Measurements from ENCODE around the gene FIG4.
A peak's percentile ranks its signal among the peaks of the same experiment; 100 is the strongest.
"Not testable (repeated sequence)": the region's sequence is repeated elsewhere in the genome, so short reads cannot be mapped to it uniquely, and the experiment has no call there.

Gene FIG4

GRCh38 chr6:109672175-109672574 is 18.9 kb upstream of the FIG4 start:
- Histone ChIP-seq H3K9ac (ENCODE audit: insufficient read length) (no peak overlapping the region), H3K4me3 (no peak overlapping the region), H3K9me3 (ENCODE audit: low read depth, low read length) (no peaks in the 10 kb centered on the region), H3K36me3 (ENCODE audit: insufficient read depth, low read length) (no peaks in the 10 kb centered on the region), H3K27ac (no peak overlapping the region)
- no peak for DNase-seq (ENCODE audit: low read depth, low spot score)
- no peak for TF ChIP-seq FOXP2 (optimal IDR thresholded peaks at IDR 0.05; ENCODE audit: control extremely low read depth, extremely low read length, insufficient read depth)
- TF ChIP-seq EZH2 (IDR thresholded peaks at IDR 0.05) = no peak

GRCh38 chr6:109672839-109673238 is 18.3 kb upstream of the FIG4 start:
- TF ChIP-seq FOXP2 (optimal IDR thresholded peaks at IDR 0.05; ENCODE audit: control extremely low read depth, extremely low read length, insufficient read depth) (no peak), POLR2AphosphoS5 (IDR thresholded peaks at IDR 0.05; ENCODE audit: borderline replicate concordance, low read depth, low read length) (no peak), EZH2 (IDR thresholded peaks at IDR 0.05) (no peak)
- Histone ChIP-seq H3K4me3 (no peak overlapping the region), H3K9ac (ENCODE audit: insufficient read length) (no peak overlapping the region), H3K9me3 (ENCODE audit: low read depth, low read length) (no peaks in the 10 kb centered on the region), H3K36me3 (ENCODE audit: insufficient read depth, low read length) (no peaks in the 10 kb centered on the region), H3K27ac (no peak overlapping the region)
- DNase-seq (ENCODE audit: low read depth, low spot score) = no peak

GRCh38 chr6:109676724-109677123 is 14.4 kb upstream of the FIG4 start:
- H3K36me3 ChIP-seq (ENCODE audit: insufficient read depth, low read length) = no peaks in the 10 kb centered on the region
- TF ChIP-seq POLR2AphosphoS5 (IDR thresholded peaks at IDR 0.05; ENCODE audit: borderline replicate concordance, low read depth, low read length) = no peak
- no peak for TF ChIP-seq EZH2 (IDR thresholded peaks at IDR 0.05)
- no peak overlapping the region for H3K9ac ChIP-seq (ENCODE audit: insufficient read length)
- no peak overlapping the region for H3K27ac ChIP-seq
- H3K4me3 ChIP-seq = no peak overlapping the region
- no peak for DNase-seq (ENCODE audit: low read depth, low spot score)
- no peaks in the 10 kb centered on the region for H3K9me3 ChIP-seq (ENCODE audit: low read depth, low read length)

- no peak for DNase-seq (ENCODE audit: low read depth, low spot score)
- no peak overlapping the region for H3K9ac ChIP-seq (ENCODE audit: insufficient read length)
- H3K4me3 ChIP-seq = no peak overlapping the region
- H3K27ac ChIP-seq = no peak overlapping the region
- no peaks in the 10 kb centered on the region for H3K36me3 ChIP-seq (ENCODE audit: insufficient read depth, low read length)
- H3K9me3 ChIP-seq (ENCODE audit: low read depth, low read length) = no peaks in the 10 kb centered on the region
- TF ChIP-seq FOXP2 (optimal IDR thresholded peaks at IDR 0.05; ENCODE audit: control extremely low read depth, extremely low read length, insufficient read depth) (no peak), POLR2AphosphoS5 (IDR thresholded peaks at IDR 0.05; ENCODE audit: borderline replicate concordance, low read depth, low read length) (no peak), EZH2 (IDR thresholded peaks at IDR 0.05) (no peak)
Measured at GRCh38 chr6:109678240-109678639, 12.9 kb upstream of the FIG4 start.

- not testable (repeated sequence) for H3K9me3 ChIP-seq (ENCODE audit: low read depth, low read length); DNase-seq (ENCODE audit: low read depth, low spot score); H3K4me3 ChIP-seq; H3K36me3 ChIP-seq (ENCODE audit: insufficient read depth, low read length); H3K9ac ChIP-seq (ENCODE audit: insufficient read length); H3K27ac ChIP-seq
Measured at GRCh38 chr6:109678661-109679505, 12.2 kb upstream of the FIG4 start.

GRCh38 chr6:109686566-109687265 is 4.4 kb upstream of the FIG4 start:
- TF ChIP-seq EZH2 (IDR thresholded peaks at IDR 0.05) = no peak
- TF ChIP-seq POLR2AphosphoS5 (IDR thresholded peaks at IDR 0.05; ENCODE audit: borderline replicate concordance, low read depth, low read length) = no peak
- no peak for TF ChIP-seq FOXP2 (optimal IDR thresholded peaks at IDR 0.05; ENCODE audit: control extremely low read depth, extremely low read length, insufficient read depth)
- H3K9ac ChIP-seq (ENCODE audit: insufficient read length) = no peak overlapping the region
- H3K36me3 ChIP-seq (ENCODE audit: insufficient read depth, low read length) = no peaks in the 10 kb centered on the region
- no peak overlapping the region for H3K27ac ChIP-seq
- DNase-seq (ENCODE audit: low read depth, low spot score) = no peak
- no peaks in the 10 kb centered on the region for H3K9me3 ChIP-seq (ENCODE audit: low read depth, low read length)
- no peak overlapping the region for H3K4me3 ChIP-seq

- H3K9me3 ChIP-seq (ENCODE audit: low read depth, low read length) = no peaks in the 10 kb centered on the region
- TF ChIP-seq FOXP2 (optimal IDR thresholded peaks at IDR 0.05; ENCODE audit: control extremely low read depth, extremely low read length, insufficient read depth) (no peak), POLR2AphosphoS5 (IDR thresholded peaks at IDR 0.05; ENCODE audit: borderline replicate concordance, low read depth, low read length) (no peak), EZH2 (IDR thresholded peaks at IDR 0.05) (no peak)
- H3K36me3 ChIP-seq (ENCODE audit: insufficient read depth, low read length) = no peaks in the 10 kb centered on the region
- no peak overlapping the region for H3K9ac ChIP-seq (ENCODE audit: insufficient read length)
- H3K27ac ChIP-seq = no peak overlapping the region
- no peak overlapping the region for H3K4me3 ChIP-seq
- no peak for DNase-seq (ENCODE audit: low read depth, low spot score)
Measured at GRCh38 chr6:109687271-109687761, 3.8 kb upstream of the FIG4 start.

- DNase-seq (ENCODE audit: low read depth, low spot score) = no peak
- Histone ChIP-seq H3K27ac (peak overlapping the region; percentile 89; the same call in 1 of the 2 replicates), H3K9me3 (ENCODE audit: low read depth, low read length) (no peaks in the 10 kb centered on the region), H3K36me3 (ENCODE audit: insufficient read depth, low read length) (no peaks in the 10 kb centered on the region), H3K9ac (ENCODE audit: insufficient read length) (peak overlapping the region; percentile 88), H3K4me3 (peak overlapping the region; percentile 99)
- TF ChIP-seq EZH2 (IDR thresholded peaks at IDR 0.05) = no peak
Measured at GRCh38 chr6:109690373-109690736, 741 bp upstream of the FIG4 start.

- DNase-seq (ENCODE audit: low read depth, low spot score) = no peak
- Histone ChIP-seq H3K9me3 (ENCODE audit: low read depth, low read length) (no peaks in the 10 kb centered on the region), H3K9ac (ENCODE audit: insufficient read length) (no peak overlapping the region), H3K4me3 (no peak overlapping the region), H3K36me3 (ENCODE audit: insufficient read depth, low read length) (peaks cover 10% of the 10 kb centered on the region; the same call in 1 of the 2 replicates), H3K27ac (no peak overlapping the region)
- TF ChIP-seq FOXP2 (optimal IDR thresholded peaks at IDR 0.05; ENCODE audit: control extremely low read depth, extremely low read length, insufficient read depth) (no peak), POLR2AphosphoS5 (IDR thresholded peaks at IDR 0.05; ENCODE audit: borderline replicate concordance, low read depth, low read length) (no peak), EZH2 (IDR thresholded peaks at IDR 0.05) (no peak)
Measured at GRCh38 chr6:109693111-109693510, 2.0 kb downstream of the FIG4 start.

Measured in SK-N-MC (cell line).